ENCODE data around the gene BZW2.

Gene BZW2

DNA sequence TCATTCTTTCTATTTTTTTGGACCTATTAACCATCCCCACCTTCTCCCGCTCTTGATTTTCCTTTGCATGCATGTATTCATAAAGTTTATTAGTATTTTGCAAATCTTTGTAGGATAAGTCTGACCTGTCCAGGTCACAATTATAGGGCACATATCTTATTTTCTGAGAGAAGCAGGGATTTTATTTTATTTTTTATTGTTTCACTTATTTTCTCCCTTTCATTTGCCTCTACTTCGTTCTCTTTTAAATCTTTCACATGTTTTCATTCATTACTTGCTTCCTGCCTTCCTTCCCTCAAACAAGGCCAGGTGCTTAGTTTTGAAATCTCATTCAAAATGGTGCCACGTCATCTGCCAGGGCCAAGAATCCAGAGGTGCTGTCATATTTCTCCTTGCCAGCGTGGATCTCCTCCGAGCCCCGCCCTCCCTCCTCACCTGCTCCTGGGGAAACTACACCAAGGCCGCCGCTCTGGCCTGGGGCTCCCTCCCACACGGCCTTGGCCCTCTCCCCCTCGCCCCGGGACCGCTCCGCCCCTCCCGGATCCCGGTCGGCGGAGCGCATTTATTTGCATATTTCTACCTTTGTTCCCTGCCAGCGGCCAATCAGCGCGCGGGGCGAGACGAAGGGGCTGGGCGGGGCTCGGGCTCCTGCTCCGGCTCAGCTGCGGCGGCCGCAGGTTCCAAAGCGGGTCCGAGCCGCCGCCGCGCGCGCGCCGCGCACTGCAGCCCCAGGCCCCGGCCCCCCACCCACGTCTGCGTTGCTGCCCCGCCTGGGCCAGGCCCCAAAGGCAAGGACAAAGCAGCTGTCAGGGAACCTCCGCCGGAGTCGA, 107.3 kb downstream of the BZW2 start, which contains the start of gene TSPAN13:
Gene TSPAN13, plus strand, starts transcription at position 654 of the 830 bp plus-strand sequence. CDS start 213 bp downstream, outside the sequence.
- DNase-seq (ENCODE audit: low read depth in 2 of 2) = peak; percentile 54 to 69

DNA sequence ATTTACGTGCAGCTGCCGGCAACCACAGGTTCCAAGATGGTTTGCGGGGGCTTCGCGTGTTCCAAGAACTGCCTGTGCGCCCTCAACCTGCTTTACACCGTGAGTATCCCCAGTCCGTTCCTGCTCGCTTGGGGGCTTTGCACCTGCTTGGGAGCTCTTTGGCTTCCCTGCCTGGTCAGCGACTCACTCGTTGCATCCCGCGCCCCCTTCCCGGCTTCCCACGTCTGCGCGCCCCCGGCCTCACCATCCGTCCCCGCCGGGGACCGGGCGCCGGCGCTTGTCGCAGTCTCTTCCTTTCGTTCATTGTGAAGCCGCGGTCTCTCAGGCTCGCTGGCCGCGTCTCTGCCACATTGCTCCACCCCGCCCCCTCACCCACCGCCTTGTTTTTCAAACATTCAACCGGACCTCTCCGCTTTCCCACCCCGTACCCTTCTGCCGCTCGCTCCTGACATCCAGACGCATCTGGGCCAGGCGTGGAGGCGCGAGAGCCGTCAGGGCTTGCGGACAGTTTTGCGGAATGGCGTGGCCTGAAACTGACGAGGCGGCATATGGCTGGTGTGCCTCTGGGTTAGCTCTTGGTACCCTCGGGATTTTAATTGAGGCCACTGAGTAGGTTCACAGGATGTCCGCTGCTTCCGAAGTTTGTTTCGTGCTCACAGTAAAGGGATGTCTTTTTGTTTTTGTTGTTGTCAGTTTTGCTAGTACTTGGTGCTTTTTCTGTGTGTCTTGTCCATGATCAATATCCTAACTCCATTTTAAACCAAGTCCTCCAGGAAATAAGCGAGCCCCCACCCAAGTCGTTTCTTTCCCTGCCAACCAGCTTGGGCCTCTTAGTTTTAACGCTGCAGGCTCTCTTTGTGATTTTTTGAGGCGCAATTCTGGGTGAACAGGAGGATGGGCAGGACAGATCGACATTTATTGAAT, 108.2 kb downstream of the BZW2 start:
- DNase-seq (ENCODE audit: low read depth in 2 of 2) = peak in 1 of 2 donors; percentile 1

- no peak for DNase-seq (ENCODE audit: low read depth in 2 of 2)
These were observed 108.9 kb downstream of the BZW2 start for GRCh38 chr7:16754856-16755317.

DNA sequence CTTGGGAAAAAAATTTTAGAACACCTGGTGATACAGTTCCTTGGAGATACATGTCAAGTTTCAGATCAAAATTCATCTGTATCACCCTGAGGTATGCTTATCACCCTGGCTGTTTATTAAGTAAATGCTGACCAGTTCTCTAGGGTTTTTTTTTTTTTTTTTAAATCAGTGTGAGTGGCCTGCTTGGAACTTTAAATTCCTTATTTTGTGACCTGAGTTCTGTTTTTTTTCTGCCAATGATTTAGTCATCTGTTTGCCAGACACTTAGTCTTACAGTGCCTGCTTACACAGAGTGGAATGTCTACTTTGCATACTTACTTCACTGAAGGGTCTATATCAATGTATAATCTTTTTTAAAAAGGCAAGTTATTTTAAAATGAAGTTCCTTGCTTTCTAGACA, 109.4 kb downstream of the BZW2 start:
- no peak for DNase-seq (ENCODE audit: low read depth in 2 of 2)
